ENCODE results near the gene STXBP4.

Gene STXBP4

DNA sequence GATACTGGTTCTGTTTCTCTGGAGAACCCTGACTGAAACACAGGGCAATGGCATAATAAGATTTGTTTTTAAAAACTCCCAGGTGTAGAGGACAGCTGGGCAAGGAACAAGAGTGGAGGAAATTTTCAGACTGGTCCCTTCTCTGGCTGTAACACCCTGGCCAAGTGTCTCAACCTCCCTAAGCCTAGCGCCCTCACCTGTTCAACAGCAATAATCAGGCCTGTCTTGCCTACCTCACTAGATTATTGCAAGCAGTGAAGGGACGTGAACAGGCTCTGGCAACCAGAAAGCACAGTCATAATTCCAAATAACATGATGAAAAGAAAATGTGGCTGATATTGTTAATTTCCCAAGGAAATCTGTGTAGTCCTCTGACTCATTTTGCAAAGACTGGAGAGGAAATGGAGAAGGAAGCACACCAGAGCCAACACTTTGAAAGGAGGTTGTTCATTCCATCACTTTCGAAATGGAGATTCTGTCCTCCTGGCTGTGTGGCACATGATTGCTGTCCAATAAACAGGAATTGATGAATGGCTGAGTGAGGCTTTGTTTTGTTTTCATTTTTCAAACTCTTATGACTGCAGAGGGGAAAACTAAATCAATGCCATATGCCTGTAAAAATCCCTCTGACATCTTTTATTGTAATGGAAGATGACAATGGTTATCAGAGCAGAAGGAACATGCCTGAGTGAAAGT lies 208.7 kb downstream of the STXBP4 start:
- DNase-seq (ENCODE audit: low read depth), result peak; percentile 15

DNA sequence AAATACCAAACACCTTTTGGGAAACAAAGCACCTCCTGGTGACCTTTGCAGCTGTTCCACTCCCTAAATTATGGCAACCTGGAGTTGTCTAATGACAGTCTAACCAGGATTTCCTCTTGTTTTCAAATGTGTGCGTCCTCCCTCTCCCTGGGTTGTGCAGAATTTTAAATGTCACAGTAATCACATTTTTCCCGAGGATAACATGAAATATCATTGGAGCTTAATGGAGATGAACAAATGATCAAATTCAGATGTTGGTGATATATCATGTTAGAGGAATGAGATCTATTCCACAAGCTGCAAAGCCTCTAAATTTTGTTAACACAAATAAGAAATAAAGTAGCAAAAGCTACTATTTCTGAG lies 209.3 kb downstream of the STXBP4 start:
- no peak overlapping the region for H3K4me3 ChIP-seq (ENCODE audit: low read depth, low read length)
- DNase-seq (ENCODE audit: low read depth), result no peak
- TF ChIP-seq, protein P1, sequence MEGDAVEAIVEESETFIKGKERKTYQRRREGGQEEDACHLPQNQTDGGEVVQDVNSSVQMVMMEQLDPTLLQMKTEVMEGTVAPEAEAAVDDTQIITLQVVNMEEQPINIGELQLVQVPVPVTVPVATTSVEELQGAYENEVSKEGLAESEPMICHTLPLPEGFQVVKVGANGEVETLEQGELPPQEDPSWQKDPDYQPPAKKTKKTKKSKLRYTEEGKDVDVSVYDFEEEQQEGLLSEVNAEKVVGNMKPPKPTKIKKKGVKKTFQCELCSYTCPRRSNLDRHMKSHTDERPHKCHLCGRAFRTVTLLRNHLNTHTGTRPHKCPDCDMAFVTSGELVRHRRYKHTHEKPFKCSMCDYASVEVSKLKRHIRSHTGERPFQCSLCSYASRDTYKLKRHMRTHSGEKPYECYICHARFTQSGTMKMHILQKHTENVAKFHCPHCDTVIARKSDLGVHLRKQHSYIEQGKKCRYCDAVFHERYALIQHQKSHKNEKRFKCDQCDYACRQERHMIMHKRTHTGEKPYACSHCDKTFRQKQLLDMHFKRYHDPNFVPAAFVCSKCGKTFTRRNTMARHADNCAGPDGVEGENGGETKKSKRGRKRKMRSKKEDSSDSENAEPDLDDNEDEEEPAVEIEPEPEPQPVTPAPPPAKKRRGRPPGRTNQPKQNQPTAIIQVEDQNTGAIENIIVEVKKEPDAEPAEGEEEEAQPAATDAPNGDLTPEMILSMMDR (IDR thresholded peaks at IDR 0.05; ENCODE audit: insufficient read depth, low read depth, low read length, missing control alignments), result no peak

More for the DNA sequence above, 208.7 kb downstream of the STXBP4 start:
- H3K4me3 ChIP-seq (ENCODE audit: low read depth, low read length), result no peak overlapping the region
- TF ChIP-seq, protein P1 (IDR thresholded peaks at IDR 0.05; ENCODE audit: insufficient read depth, low read depth, low read length, missing control alignments), result no peak

DNA sequence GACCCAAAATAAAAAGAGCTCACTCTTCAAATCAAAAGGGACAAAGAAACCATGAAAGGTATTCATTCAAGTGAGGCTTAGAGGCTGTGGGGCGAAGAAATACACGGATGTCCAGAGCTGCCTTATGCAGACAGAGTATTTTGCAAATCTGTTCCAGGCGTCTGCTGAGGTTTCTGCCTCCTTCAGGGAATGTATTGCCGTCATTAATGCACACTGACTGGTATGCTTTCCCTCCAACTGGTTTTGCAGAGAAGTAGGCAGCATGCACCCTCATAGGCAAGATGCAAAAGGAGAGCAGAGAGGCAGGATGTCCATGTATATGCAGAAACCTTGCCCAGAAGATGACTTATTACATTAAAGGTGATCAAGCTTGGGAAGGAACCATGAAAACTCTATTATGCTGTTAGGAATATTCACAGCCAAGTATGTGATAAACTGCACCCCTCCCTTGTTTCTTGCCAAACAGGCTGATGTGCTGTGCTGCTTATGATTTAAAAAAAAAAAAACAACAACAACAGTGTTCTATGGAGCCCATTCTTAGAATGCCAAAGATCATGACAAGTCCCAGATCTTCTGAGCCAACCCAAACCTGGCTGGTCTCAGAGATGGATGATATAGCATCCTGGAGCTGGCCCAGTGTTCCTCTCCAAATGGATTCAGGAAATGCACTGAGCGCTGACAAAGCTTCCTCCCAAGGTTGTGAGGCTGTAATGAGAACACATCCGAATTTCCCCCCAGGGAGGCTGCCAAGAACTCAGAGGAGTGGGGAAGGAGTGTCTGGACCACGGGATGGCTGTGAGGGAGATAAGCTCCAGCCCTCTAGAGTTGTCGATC lies 218.6 kb downstream of the STXBP4 start:
- H3K4me3 ChIP-seq (ENCODE audit: low read depth, low read length), result no peak overlapping the region
- TF ChIP-seq, protein P1 (IDR thresholded peaks at IDR 0.05; ENCODE audit: insufficient read depth, low read depth, low read length, missing control alignments), result no peak
- DNase-seq (ENCODE audit: low read depth), result no peak

DNA sequence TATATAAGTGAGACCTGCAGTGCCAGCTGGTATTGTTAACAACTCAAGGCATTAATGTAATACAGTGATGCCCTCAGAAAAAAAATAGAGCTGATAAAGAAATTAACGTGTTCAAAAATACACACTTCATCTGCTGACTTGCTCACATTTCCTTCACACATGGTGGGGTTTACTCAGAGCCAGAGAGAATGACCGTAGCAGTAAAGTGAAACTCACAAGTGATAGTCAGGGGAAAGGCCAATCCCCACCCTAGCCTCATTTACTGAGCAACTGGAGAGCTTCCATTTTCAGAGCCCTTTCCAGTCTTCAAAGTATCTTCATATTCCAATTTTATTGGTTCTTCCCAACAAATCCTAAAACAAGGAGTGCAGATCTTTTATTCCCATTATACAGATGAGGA lies 222.2 kb downstream of the STXBP4 start:
- peak; percentile 40 for DNase-seq (ENCODE audit: low read depth)
- TF ChIP-seq, protein P1 (IDR thresholded peaks at IDR 0.05; ENCODE audit: insufficient read depth, low read depth, low read length, missing control alignments), result no peak
- no peak overlapping the region for H3K4me3 ChIP-seq (ENCODE audit: low read depth, low read length)

DNA sequence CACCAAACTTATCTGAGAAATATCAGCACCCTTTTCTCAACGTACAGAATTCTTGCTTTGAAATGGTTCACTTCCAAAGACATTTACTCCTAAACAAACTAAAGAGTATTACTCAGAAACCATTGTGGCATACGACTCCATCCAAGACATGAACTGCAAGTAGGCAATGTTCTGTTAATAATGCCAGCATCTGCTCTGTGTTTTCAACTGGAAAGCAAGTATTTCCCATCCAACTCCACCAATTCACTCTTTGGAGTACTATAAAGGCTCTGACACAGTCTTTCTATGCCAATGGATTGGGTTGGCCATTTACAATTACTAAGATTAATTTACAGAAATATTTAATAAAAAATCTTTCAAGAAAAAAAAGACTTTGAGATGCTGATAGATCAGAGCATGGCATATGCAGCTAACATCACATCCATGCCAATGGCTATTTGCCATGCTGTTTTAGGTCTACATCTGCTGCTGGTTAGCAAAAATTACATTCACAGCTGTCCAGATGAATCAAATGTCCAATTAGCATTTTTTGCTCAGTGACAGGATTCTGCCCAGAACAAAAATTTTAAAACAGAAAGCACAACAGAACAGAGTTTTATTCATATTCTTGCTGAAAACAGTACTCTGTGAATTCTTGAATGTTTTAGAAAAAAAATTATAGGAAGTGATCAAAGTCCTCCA lies 230.3 kb downstream of the STXBP4 start:
- TF ChIP-seq, protein P1 (IDR thresholded peaks at IDR 0.05; ENCODE audit: insufficient read depth, low read depth, low read length, missing control alignments), result no peak
- DNase-seq (ENCODE audit: low read depth), result no peak
- H3K4me3 ChIP-seq (ENCODE audit: low read depth, low read length), result no peak overlapping the region

DNA sequence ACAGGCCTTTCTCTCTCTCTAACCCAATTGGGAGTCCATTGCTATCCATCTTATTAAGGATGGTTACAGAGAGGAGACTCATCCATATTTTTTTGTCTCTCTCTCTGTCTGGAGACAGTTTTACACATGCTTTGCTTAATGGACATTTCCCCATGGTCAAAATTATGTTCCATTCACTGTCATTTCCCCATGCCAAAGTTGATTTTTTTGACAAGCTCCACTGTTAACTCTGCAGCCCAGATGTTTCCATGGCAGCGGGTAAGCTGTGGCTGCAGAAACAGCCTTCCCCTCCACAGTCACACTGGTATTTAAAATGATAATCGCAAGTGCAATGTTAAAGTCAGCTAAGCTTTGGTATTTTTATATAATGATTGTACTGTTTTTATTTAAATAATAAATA lies 232.3 kb downstream of the STXBP4 start:
- TF ChIP-seq, protein P1 (IDR thresholded peaks at IDR 0.05; ENCODE audit: insufficient read depth, low read depth, low read length, missing control alignments), result no peak
- no peak overlapping the region for H3K4me3 ChIP-seq (ENCODE audit: low read depth, low read length)
- no peak for DNase-seq (ENCODE audit: low read depth)
